Measurements from ENCODE around the gene MPHOSPH9.

DNA sequence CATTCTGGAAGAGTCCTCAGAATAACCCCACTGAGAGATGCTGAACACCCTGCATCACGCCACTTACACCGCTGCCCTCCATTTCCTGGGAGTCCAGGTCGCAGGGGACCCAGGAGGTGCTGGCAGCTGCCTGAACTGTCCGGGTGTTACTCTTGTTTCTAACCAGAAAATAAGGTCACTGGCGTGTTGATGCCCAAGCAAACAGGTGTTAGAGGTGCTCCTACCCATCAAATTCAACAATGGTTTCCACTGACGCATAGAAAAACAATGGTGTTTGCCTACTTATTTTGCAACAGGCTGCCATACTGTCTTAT, 105.8 kb downstream of the MPHOSPH9 start:
- TF ChIP-seq EGR1 (IDR thresholded peaks at IDR 0.05), result no peak
- no peak for TF ChIP-seq EP300 (IDR thresholded peaks at IDR 0.05; ENCODE audit: borderline replicate concordance)
- TF ChIP-seq TEAD4 (IDR thresholded peaks at IDR 0.05), result no peak
- TF ChIP-seq, protein P1, sequence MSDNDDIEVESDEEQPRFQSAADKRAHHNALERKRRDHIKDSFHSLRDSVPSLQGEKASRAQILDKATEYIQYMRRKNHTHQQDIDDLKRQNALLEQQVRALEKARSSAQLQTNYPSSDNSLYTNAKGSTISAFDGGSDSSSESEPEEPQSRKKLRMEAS (IDR thresholded peaks at IDR 0.05), result no peak
- TF ChIP-seq TAF1 (IDR thresholded peaks at IDR 0.05; ENCODE audit: low read depth), result no peak
- TF ChIP-seq, protein P2, sequence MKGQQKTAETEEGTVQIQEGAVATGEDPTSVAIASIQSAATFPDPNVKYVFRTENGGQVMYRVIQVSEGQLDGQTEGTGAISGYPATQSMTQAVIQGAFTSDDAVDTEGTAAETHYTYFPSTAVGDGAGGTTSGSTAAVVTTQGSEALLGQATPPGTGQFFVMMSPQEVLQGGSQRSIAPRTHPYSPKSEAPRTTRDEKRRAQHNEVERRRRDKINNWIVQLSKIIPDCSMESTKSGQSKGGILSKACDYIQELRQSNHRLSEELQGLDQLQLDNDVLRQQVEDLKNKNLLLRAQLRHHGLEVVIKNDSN (IDR thresholded peaks at IDR 0.05), result no peak
